Thoracic aorta (tissue), 2 donors: ENCODE data around the gene SHISA4. TPM values are rescaled to one million over a fixed set of nuclear protein-coding genes. Genes with fewer than 3 reads are reported as not detected.

Experiments
- ATAC-seq: fragments of 150-250 bp; one replicate; pipeline ENCODE4 v1.8.0; 2017; ENCODE audit warnings: low read depth; ENCODE audit not compliant: insufficient number of reproducible peaks, low FRiP score
- DNase-seq: peaks from one replicate; pipeline ENCODE4 v3.0.0-alpha.2; 2020; ENCODE audit warnings: low spot score
- H3K27ac ChIP-seq, 2 donors: fragments of 200-600 bp; sonication (generic); 1 replicate in 1 of 2; 2 replicates in 1 of 2; pipeline ENCODE4 v1.5.1; 2016; ENCODE audit warnings: mild to moderate bottlenecking in 2 of 2, moderate library complexity in 2 of 2
- H3K27me3 ChIP-seq: fragments of 200-600 bp; sonication (generic); replicated peaks from 2 replicates; pipeline ENCODE4 v1.6.0; 2016; ENCODE audit warnings: mild to moderate bottlenecking; ENCODE audit not compliant: insufficient read depth
- H3K36me3 ChIP-seq: fragments of 200-600 bp; sonication (generic); one replicate; pipeline ENCODE4 v1.5.1; 2016
- H3K4me1 ChIP-seq, 2 donors: fragments of 200-600 bp; sonication (generic); 1 replicate in 1 of 2; 2 replicates in 1 of 2; pipeline versions ENCODE4 v1.5.1 to v1.6.0; 2016; ENCODE audit warnings: low read depth in 2 of 2, mild to moderate bottlenecking in 1 of 2; ENCODE audit not compliant: control insufficient read depth in 1 of 2
- H3K4me3 ChIP-seq: fragments of 200-600 bp; sonication (generic); 2 replicates; pipeline ENCODE4 v1.5.1; 2016; ENCODE audit warnings: mild to moderate bottlenecking
- H3K9me3 ChIP-seq: fragments of 200-600 bp; sonication (generic); 2 replicates; pipeline ENCODE4 v1.5.1; 2016
- total RNA-seq, 2 donors: library from RNA; depleted of rRNA; stranded (reverse); fragments of >200 nt; gene quantifications; one replicate each; pipeline versions ENCODE4 v1.1.0 to v1.2.3, GENCODE V29; 2016
- TF ChIP-seq, protein P1 (sequence below): fragments of 200-600 bp; sonication (generic); IDR thresholded peaks from one replicate; pipeline ENCODE4 v1.5.1; 2019; ENCODE audit warnings: antibody characterized with exemption

SHISA4 gene
- total RNA-seq, 2 donors from 2014 or later: 38.9 to 115 TPM

DNA sequence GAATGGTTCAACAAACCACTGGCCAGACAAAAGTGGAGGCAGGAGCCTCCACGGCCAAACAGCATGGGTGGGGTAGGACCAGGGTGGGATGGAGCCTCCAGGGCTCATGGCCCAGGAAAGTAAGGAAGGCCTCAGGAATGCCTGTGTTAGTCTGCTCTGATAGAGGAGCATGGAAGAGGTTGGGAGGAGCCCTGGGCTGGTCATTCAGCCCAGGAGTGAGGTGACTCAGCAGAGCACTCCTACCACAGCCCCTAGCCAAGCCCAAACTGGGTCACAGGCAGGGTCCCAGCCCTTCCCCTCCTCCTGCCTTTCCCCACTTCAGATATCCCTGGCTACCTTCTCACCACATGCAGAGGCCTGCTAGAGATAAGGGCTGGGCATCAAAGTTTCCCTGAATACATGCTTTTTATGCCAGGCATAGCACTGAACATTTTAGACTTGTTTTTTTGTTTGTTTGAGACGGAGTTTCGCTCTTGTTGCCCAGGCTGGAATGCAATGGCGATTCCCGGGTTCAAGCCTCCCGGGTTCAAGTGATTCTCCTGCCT is 3.1 kb upstream of the SHISA4 start:
- H3K4me3 ChIP-seq: no peak overlapping the region
- H3K36me3 ChIP-seq: no peaks in the 10 kb centered on the region
- no peaks in the 10 kb centered on the region for H3K27me3 ChIP-seq
- H3K27ac ChIP-seq: peak overlapping the region; percentile 72 to 79
- TF ChIP-seq, protein P1, sequence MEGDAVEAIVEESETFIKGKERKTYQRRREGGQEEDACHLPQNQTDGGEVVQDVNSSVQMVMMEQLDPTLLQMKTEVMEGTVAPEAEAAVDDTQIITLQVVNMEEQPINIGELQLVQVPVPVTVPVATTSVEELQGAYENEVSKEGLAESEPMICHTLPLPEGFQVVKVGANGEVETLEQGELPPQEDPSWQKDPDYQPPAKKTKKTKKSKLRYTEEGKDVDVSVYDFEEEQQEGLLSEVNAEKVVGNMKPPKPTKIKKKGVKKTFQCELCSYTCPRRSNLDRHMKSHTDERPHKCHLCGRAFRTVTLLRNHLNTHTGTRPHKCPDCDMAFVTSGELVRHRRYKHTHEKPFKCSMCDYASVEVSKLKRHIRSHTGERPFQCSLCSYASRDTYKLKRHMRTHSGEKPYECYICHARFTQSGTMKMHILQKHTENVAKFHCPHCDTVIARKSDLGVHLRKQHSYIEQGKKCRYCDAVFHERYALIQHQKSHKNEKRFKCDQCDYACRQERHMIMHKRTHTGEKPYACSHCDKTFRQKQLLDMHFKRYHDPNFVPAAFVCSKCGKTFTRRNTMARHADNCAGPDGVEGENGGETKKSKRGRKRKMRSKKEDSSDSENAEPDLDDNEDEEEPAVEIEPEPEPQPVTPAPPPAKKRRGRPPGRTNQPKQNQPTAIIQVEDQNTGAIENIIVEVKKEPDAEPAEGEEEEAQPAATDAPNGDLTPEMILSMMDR: no peak
- H3K9me3 ChIP-seq: no peaks in the 10 kb centered on the region
- ATAC-seq (no peak), DNase-seq (no peak)
- H3K4me1 ChIP-seq: peaks cover 46 to 66% of the 10 kb centered on the region in 2 donors

DNA sequence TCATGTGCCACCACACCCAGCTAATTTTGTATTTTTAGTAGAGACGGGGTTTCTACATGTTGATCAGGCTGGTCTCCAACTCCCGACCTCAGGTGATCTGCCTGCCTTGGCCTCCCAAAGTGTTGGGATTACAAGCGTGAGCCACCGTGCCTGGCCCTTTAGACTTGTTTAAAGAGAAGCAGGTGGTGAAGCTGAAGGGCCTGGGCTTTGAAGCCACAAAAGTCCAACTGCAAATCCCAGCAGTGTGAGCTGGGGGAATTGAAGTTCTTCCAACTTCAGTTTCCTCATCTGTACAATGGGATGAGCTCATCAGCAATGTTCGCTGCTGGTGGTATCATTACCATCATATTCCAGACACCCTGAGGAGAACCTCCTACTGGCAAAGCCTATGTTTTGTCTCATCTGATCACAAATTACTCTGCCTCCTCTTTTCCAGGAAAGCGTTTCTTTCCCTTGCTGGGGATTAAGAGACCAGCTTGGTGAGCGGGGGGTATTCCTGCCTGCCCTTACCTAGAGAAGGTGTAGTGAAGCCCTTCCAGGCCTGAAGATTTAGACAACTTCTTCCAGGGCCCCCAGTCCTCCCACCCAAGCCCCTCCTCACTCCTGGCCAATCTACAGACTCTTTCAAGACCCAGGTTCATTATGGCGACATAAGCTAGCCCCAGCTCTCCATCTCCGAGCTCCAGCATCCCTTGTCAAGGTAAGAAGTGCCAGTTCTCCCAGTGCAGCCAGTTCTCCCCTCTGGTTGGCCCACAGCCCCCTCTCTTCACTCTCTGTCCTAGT is 2.4 kb upstream of the SHISA4 start:
- ATAC-seq (no peak), DNase-seq (no peak)
- H3K27ac ChIP-seq: peak overlapping the region; percentile 72 to 79
- H3K4me1 ChIP-seq: peaks cover 46 to 73% of the 10 kb centered on the region in 2 donors
- TF ChIP-seq, protein P1: no peak
- no peak overlapping the region for H3K4me3 ChIP-seq
- no peaks in the 10 kb centered on the region for H3K27me3 ChIP-seq
- H3K9me3 ChIP-seq: no peaks in the 10 kb centered on the region
- H3K36me3 ChIP-seq: no peaks in the 10 kb centered on the region

DNA sequence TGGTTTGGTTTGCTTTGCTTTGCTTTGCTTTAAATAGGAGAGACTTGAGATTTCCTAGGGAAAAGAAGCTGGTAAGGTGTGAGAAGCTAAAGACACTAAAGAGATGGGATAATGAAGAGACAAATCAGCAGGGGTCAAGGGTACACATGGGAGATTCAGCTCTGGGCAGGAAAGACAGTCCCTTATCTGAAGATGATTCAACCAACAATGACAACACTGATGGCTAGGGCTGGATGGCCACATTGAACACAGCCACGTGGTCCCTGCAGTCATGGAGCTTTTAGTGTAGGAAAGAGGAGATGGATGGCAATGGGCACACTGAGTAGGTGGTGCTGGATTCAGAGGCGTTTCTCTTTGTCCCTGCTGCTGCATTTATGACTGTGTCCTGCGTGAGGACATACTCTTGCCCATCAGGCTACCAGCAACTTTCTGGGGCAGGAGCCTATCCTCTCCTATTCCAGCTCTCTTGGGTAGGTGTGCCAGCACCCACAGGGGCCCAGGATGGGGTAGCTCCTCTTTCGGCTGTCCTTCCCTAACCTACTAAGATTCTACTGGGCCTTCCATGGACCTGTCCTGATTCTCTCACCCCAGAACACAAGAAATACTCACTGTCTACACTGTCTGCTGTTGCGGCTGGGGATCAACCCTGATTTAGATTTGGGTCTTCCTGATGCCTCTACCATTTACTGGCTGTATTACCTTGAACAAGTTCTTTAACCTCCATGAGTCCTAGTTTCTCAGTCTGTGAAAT is 1.4 kb upstream of the SHISA4 start:
- TF ChIP-seq, protein P1: no peak
- Histone ChIP-seq H3K4me3 (no peak overlapping the region), H3K36me3 (no peaks in the 10 kb centered on the region), H3K4me1 (peaks cover 45 to 79% of the 10 kb centered on the region in 2 donors), H3K27ac (peak overlapping the region; percentile 77 to 85), H3K27me3 (no peaks in the 10 kb centered on the region), H3K9me3 (no peaks in the 10 kb centered on the region)
- ATAC-seq (no peak), DNase-seq (no peak)

DNA sequence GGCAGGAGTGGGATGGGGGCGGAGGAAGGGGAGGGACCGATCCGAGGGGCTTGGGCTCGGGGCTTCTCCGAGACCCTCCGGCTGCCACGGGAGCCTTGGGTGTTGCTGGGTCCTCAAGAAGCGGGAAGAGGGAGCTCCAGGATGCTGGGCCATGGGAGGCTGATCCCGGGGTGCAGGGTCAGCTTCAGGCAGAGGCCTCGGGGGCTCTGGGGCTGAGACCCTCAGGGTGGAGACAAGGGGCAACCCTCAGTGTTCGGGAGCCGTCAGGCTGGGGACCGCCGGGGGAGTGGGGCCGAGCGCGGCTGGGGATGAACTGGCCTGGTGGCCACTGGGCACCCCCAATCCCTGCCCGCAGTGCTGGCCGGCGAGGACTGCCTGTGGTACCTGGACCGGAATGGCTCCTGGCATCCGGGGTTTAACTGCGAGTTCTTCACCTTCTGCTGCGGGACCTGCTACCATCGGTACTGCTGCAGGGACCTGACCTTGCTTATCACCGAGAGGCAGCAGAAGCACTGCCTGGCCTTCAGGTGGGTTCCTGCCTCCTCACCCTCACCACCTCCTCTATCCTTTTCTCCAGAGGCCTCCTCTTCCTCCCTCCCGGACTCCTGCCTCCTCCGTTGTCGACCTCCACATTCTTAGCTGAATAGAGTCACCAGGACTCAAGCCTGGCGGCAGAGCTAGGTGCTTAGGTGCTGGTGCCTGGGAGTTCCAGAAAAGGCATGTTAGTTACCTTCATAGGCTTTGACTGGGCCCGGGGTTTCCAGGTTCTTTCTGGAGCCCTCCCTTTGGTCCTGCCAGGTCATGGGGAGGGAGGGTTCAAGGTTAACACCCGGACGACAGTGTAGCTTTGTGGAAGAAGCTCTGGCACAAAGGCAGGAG is 631 bp downstream of the SHISA4 start:
- peak overlapping the region; percentile 85 to 87 for H3K27ac ChIP-seq
- TF ChIP-seq, protein P1: no peak
- ATAC-seq (no peak), DNase-seq (no peak)
- no peaks in the 10 kb centered on the region for H3K9me3 ChIP-seq
- H3K4me3 ChIP-seq: peak overlapping the region; percentile 87
- no peaks in the 10 kb centered on the region for H3K36me3 ChIP-seq
- H3K4me1 ChIP-seq: peaks cover 25 to 73% of the 10 kb centered on the region in 2 donors
- H3K27me3 ChIP-seq: no peaks in the 10 kb centered on the region
